Muscle layer of colon (tissue), 2 donors: ENCODE measurements around the gene NLGN4X.

Experiments
- H3K27ac ChIP-seq: one replicate; pipeline ENCODE4 v1.7.0; 2013; ENCODE audit warnings: low read depth, mild to moderate bottlenecking, low read length, moderate library complexity
- H3K27me3 ChIP-seq, 2 donors: one replicate each; pipeline ENCODE4 v1.7.0; 2013; ENCODE audit warnings: low read length in 2 of 2, mild to moderate bottlenecking in 2 of 2; ENCODE audit not compliant: insufficient read depth in 2 of 2, control insufficient read depth in 1 of 2
- H3K36me3 ChIP-seq: one replicate; pipeline ENCODE4 v1.7.0; 2013; ENCODE audit warnings: mild to moderate bottlenecking, low read length; ENCODE audit not compliant: insufficient read depth
- H3K4me1 ChIP-seq: one replicate; pipeline ENCODE4 v1.7.0; 2013; ENCODE audit warnings: mild to moderate bottlenecking, low read length; ENCODE audit not compliant: insufficient read depth
- H3K4me3 ChIP-seq, 2 donors: one replicate each; pipeline ENCODE4 v1.7.0; 2013; ENCODE audit warnings: low read length in 2 of 2, low read depth in 1 of 2, mild to moderate bottlenecking in 1 of 2, moderate library complexity in 1 of 2
- H3K9ac ChIP-seq: one replicate; pipeline ENCODE4 v1.7.0; 2013; ENCODE audit warnings: low read length
- H3K9me3 ChIP-seq: one replicate; pipeline ENCODE4 v1.7.0; 2013; ENCODE audit warnings: mild to moderate bottlenecking, low read length
- donor health status: abdominal sarcoma.
- donor health status: Adenocarcinoma of cecum.

Gene NLGN4X

GRCh38 chrX:6223516-6223915 is 5.2 kb downstream of the NLGN4X start:
- Histone ChIP-seq H3K36me3 (no peaks in the 10 kb centered on the region), H3K27me3 (peaks cover 12 to 20% of the 10 kb centered on the region in 2 donors), H3K9me3 (no peaks in the 10 kb centered on the region), H3K9ac (no peak overlapping the region), H3K4me1 (no peaks in the 10 kb centered on the region), H3K27ac (no peak overlapping the region), H3K4me3 (no peak overlapping the region)

GRCh38 chrX:6210230-6210629 is 18.4 kb downstream of the NLGN4X start:
- no peak overlapping the region for H3K27ac ChIP-seq
- H3K27me3 ChIP-seq: no peaks in the 10 kb centered on the region
- H3K4me1 ChIP-seq: no peaks in the 10 kb centered on the region
- H3K9ac ChIP-seq: no peak overlapping the region
- no peaks in the 10 kb centered on the region for H3K36me3 ChIP-seq
- H3K9me3 ChIP-seq: no peaks in the 10 kb centered on the region
- no peak overlapping the region for H3K4me3 ChIP-seq

DNA sequence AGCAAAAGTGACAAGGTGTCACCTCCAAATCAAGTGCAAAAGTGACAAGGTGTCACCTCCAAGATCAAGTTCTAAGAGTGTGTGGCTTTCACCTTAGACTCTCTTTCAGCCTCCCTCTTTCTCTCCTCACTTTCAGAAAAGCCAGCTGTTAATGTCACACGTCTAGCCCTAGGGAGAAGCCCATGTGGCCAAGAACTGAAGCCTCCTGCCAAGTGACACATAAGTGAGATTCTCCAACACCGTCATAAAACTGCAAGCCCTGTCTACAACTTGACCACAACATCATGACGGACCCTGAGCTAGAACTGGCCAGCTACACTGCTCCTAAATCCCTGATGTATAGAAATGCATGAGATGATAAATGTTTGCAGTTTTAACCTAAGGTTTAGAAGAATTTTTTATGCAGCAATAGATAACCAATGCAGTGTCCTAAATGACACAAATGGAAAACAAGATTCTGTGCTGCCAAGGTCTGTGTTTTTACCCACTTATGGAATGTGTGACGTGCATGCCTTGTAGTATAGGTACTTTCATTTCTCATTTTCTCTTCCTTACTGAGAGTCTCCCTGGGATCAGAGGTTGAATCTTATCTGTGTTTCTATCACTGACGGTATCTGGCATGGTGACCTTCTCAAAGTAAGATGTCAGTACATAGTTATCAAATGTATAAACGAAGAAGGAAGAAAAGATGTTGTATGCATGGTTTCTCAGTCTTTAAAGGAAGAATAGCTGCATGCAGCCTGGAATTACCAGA is 25.0 kb downstream of the NLGN4X start:
- Histone ChIP-seq H3K27ac (no peak overlapping the region), H3K4me1 (no peaks in the 10 kb centered on the region), H3K27me3 (no peaks in the 10 kb centered on the region), H3K9me3 (no peaks in the 10 kb centered on the region), H3K9ac (no peak overlapping the region), H3K36me3 (no peaks in the 10 kb centered on the region), H3K4me3 (no peak overlapping the region)

- Histone ChIP-seq H3K27ac (no peak overlapping the region), H3K4me1 (no peaks in the 10 kb centered on the region), H3K27me3 (no peaks in the 10 kb centered on the region), H3K9me3 (no peaks in the 10 kb centered on the region), H3K9ac (no peak overlapping the region), H3K4me3 (no peak overlapping the region), H3K36me3 (no peaks in the 10 kb centered on the region)
Measured at GRCh38 chrX:6199486-6199885, 29.2 kb downstream of the NLGN4X start.

GRCh38 chrX:6187256-6187655 is 41.4 kb downstream of the NLGN4X start:
- Histone ChIP-seq H3K9me3 (no peaks in the 10 kb centered on the region), H3K36me3 (no peaks in the 10 kb centered on the region), H3K27ac (no peak overlapping the region), H3K27me3 (no peaks in the 10 kb centered on the region), H3K4me3 (no peak overlapping the region), H3K9ac (no peak overlapping the region), H3K4me1 (no peaks in the 10 kb centered on the region)

DNA sequence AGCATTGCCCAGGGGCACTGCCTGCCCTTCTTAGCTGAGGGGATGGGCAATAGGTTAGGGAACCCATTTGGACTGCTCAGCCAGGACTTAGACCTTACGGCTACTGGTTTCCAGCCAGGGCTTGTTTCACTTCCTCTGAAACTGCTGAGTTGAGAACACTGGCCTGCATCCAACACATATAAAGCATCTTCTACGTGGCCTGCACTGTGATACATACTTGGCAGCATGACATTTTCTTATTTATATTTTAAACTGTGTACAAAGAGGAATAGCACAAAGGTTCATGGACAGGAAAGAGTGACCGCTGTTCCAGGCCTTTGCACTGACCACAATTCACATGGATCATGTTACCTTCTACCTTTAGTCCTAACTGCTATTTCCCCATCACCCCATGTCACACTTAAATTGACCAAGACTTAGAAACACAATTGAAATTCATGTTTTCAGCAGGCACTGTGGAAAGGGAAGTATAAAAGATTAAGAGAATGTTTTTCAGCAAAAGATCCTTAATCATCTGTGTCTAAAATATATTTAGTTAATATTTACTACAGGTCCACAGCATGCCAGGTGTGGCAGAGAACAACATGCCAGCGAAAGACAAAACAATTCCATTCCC is 43.7 kb downstream of the NLGN4X start:
- Histone ChIP-seq H3K9me3 (no peaks in the 10 kb centered on the region), H3K4me3 (no peak overlapping the region), H3K27me3 (no peaks in the 10 kb centered on the region), H3K9ac (no peak overlapping the region), H3K4me1 (no peaks in the 10 kb centered on the region), H3K36me3 (no peaks in the 10 kb centered on the region), H3K27ac (no peak overlapping the region)

- Histone ChIP-seq H3K27ac (no peak overlapping the region), H3K4me1 (no peaks in the 10 kb centered on the region), H3K9me3 (no peaks in the 10 kb centered on the region), H3K27me3 (no peaks in the 10 kb centered on the region), H3K4me3 (no peak overlapping the region), H3K9ac (no peak overlapping the region), H3K36me3 (no peaks in the 10 kb centered on the region)
Measured at GRCh38 chrX:6175914-6176313, 52.8 kb downstream of the NLGN4X start.

- Histone ChIP-seq H3K4me3 (no peak overlapping the region), H3K9ac (no peak overlapping the region), H3K36me3 (no peaks in the 10 kb centered on the region), H3K4me1 (no peaks in the 10 kb centered on the region), H3K27me3 (no peaks in the 10 kb centered on the region), H3K9me3 (no peaks in the 10 kb centered on the region), H3K27ac (no peak overlapping the region)
Measured at GRCh38 chrX:6170424-6170823, 58.2 kb downstream of the NLGN4X start.

DNA sequence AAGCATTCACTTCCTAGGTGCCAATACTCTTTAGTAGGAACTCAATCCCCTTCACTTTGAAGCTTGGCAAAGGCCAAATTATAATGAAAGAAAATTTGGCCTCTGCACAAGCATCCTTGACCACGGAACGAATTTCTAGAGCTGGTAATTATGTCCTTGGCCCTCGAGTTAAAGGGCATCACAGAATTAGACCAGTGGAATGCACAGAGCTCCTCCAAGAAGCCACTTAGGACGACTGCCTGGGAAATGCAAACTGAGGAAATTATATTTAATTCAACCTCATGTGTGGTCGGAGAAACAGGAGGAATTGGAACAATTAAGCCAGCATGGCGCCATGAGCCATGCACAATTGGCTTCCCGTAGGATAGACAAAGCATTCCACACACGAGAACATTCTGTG is 59.3 kb downstream of the NLGN4X start:
- H3K27me3 ChIP-seq: no peaks in the 10 kb centered on the region
- no peak overlapping the region for H3K4me3 ChIP-seq
- no peaks in the 10 kb centered on the region for H3K4me1 ChIP-seq
- no peaks in the 10 kb centered on the region for H3K36me3 ChIP-seq
- H3K27ac ChIP-seq: no peak overlapping the region
- no peak overlapping the region for H3K9ac ChIP-seq
- no peaks in the 10 kb centered on the region for H3K9me3 ChIP-seq

GRCh38 chrX:6163721-6164120 is 64.9 kb downstream of the NLGN4X start:
- H3K9me3 ChIP-seq: no peaks in the 10 kb centered on the region
- no peak overlapping the region for H3K27ac ChIP-seq
- H3K4me3 ChIP-seq: no peak overlapping the region
- no peak overlapping the region for H3K9ac ChIP-seq
- H3K36me3 ChIP-seq: no peaks in the 10 kb centered on the region
- no peaks in the 10 kb centered on the region for H3K27me3 ChIP-seq
- no peaks in the 10 kb centered on the region for H3K4me1 ChIP-seq

DNA sequence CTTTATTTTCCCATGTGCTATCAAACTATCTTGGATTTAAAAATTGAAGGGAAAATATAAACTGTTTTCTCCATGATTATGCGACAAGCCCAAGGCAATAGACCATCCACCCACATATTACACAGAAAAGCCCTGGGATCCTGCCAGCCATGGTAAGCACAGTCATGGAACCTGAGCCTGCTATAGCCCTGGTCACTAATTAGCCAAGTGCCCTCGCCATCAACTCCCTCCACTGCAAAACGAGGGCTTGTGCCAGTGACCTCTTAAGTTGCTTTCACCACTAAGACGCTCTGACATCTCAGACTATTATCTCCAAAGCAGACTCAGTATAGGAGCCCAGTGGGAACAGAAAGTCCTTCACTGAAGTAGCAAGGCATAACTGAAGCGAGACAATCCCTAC is 69.2 kb downstream of the NLGN4X start:
- Histone ChIP-seq H3K36me3 (no peaks in the 10 kb centered on the region), H3K4me3 (no peak overlapping the region), H3K9me3 (no peaks in the 10 kb centered on the region), H3K9ac (no peak overlapping the region), H3K27ac (no peak overlapping the region), H3K27me3 (no peaks in the 10 kb centered on the region), H3K4me1 (no peaks in the 10 kb centered on the region)

DNA sequence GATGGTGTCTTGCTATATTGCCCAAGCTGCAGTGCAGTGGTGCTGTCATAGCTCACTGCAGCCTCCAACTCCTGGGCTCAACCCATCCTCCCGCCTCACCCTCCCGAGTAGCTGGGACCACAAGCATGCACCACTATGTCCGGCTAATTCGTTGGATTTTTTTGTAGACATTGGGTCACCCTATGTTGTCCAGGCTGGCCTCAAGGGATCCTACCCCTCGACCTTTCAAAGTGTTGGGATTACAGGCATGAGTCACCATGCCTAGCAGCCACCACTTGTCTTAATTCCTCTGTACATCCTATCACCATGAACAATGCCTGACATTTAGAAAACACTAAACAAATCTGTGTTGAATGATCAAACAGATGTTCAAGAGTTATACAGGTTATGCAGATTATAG is 76.7 kb downstream of the NLGN4X start:
- H3K9ac ChIP-seq: no peak overlapping the region
- H3K4me3 ChIP-seq: no peak overlapping the region
- no peaks in the 10 kb centered on the region for H3K4me1 ChIP-seq
- H3K9me3 ChIP-seq: no peaks in the 10 kb centered on the region
- H3K27ac ChIP-seq: no peak overlapping the region
- H3K36me3 ChIP-seq: no peaks in the 10 kb centered on the region
- no peaks in the 10 kb centered on the region for H3K27me3 ChIP-seq
